ENCODE data around the gene CIZ1. TPM values are rescaled to one million over a fixed set of nuclear protein-coding genes. Genes with fewer than 3 reads are reported as not detected.

The CIZ1 gene
- total and polyA plus RNA-seq, 9 of the 15 experiments (the other 6 are each of a cell fraction or from before 2014, with no cell fraction given) = 6.6 to 329 (median 87.8) TPM

- TF ChIP-seq ARID4B (CRISPR knock-in tag; IDR thresholded peaks at IDR 0.05) (no peak), NR4A1 (CRISPR knock-in tag; IDR thresholded peaks at IDR 0.05) (no peak), NR4A1 (tag; IDR thresholded peaks at IDR 0.05) (no peak), ZNF184 (CRISPR knock-in tag; IDR thresholded peaks at IDR 0.05) (no peak), THRAP3 (IDR thresholded peaks at IDR 0.05; ENCODE audit: borderline replicate concordance) (no peak), ZNF436 (CRISPR knock-in tag; IDR thresholded peaks at IDR 0.05) (no peak), FOXP4 (CRISPR knock-in tag; IDR thresholded peaks at IDR 0.05; ENCODE audit: borderline replicate concordance) (no peak), DNMT1 (IDR thresholded peaks at IDR 0.05) (no peak), ELK1 (CRISPR knock-in tag; IDR thresholded peaks at IDR 0.05) (no peak), RCOR1 (IDR thresholded peaks at IDR 0.05; ENCODE audit: borderline replicate concordance in 1 of 2, low read depth in 2 of 2, low read length in 2 of 2) (peak in 1 of 2 experiments; percentile 43; a peak in 1 of 4 replicates), HES1 (IDR thresholded peaks at IDR 0.05; ENCODE audit: low read depth) (no peak), SMC3 (conservative IDR thresholded peaks at IDR 0.05; ENCODE audit: insufficient read depth, low read depth, low read length) (no peak), STAT6 (CRISPR knock-in tag; IDR thresholded peaks at IDR 0.05) (no peak), RBM17 (IDR thresholded peaks at IDR 0.05; ENCODE audit: borderline replicate concordance, low read depth, low read length) (no peak), TGIF2 (CRISPR knock-in tag; IDR thresholded peaks at IDR 0.05) (no peak)
Measured at GRCh38 chr9:128136816-128137793, 54.3 kb downstream of the CIZ1 start (continued).

Measured in K562 (cell line).